B cell (primary cell): ENCODE data around the gene CHD9. TPM values are rescaled to one million over a fixed set of nuclear protein-coding genes. Genes with fewer than 3 reads are reported as not detected.

Experiments
- ATAC-seq: fragments of 200-7000 bp; cut with Tn5 transposase; one replicate; pipeline ENCODE4 v1.10.0; 2021; ENCODE audit warnings: low read depth, mild to moderate bottlenecking, moderate number of reproducible peaks, moderate library complexity
- CTCF ChIA-PET: fragments of 350-600 bp; sonication (Branson Sonifier 250); formaldehyde crosslinking; loops from one replicate; lab custom pipeline; 2021; ENCODE audit warnings: antibody characterized with exemption, inconsistent platforms; lab: Charles Lee
- POLR2A ChIA-PET: fragments of 350-600 bp; sonication (Branson Sonifier 250); formaldehyde crosslinking; loops from one replicate; lab custom pipeline; 2021; ENCODE audit warnings: antibody characterized with exemption; lab: Charles Lee
- DNase-seq: peaks from one replicate; pipeline ENCODE4 v3.0.0; 2013
- H2AFZ ChIP-seq: 2 replicates; pipeline ENCODE4 v1.6.1; 2012; ENCODE audit warnings: mild to moderate bottlenecking, low read depth, low read length; ENCODE audit not compliant: insufficient read depth, poor library complexity, severe bottlenecking
- H3K27ac ChIP-seq, 2 donors: 1 replicate in 1 of 2; 2 replicates in 1 of 2; pipeline ENCODE4 v1.5.1; 2012 to 2013; ENCODE audit warnings: low read length in 2 of 2, mild to moderate bottlenecking in 2 of 2, moderate library complexity in 1 of 2
- H3K27me3 ChIP-seq, 4 experiments: fragments of 200-600 bp in 1 of 4; sonication (generic) in 1 of 4; replicated peaks in 1 of 4; 1 replicate in 2 of 4; 2 replicates in 2 of 4; pipeline versions ENCODE4 v1.6.1 to v1.7.0; 2013 to 2016; ENCODE audit warnings: low read length in 3 of 4, mild to moderate bottlenecking in 2 of 4, mixed read lengths in 1 of 4, moderate library complexity in 1 of 4; ENCODE audit not compliant: insufficient read depth in 4 of 4, control insufficient read depth in 3 of 4; ENCODE audit errors: control extremely low read depth in 1 of 4
- H3K36me3 ChIP-seq, 2 experiments: replicated peaks in 1 of 2; 1 replicate in 1 of 2; 2 replicates in 1 of 2; pipeline versions ENCODE4 v1.6.1 to v1.7.1; 2013; ENCODE audit warnings: low read length in 1 of 2; ENCODE audit not compliant: insufficient read depth in 2 of 2, control insufficient read depth in 1 of 2; ENCODE audit errors: control extremely low read depth in 1 of 2, extremely low read depth in 1 of 2
- H3K4me1 ChIP-seq, 2 donors: fragments of 200-600 bp in 1 of 2; sonication (generic) in 1 of 2; 1 replicate in 1 of 2; 2 replicates in 1 of 2; pipeline versions ENCODE4 v1.5.1 to v1.6.1; 2013 to 2017; ENCODE audit warnings: low read length in 2 of 2; ENCODE audit not compliant: control insufficient read depth in 2 of 2, insufficient read depth in 2 of 2
- H3K4me2 ChIP-seq: replicated peaks from 2 replicates; pipeline ENCODE3; 2012; ENCODE audit warnings: mild to moderate bottlenecking, low read depth, low read length; ENCODE audit not compliant: poor library complexity, severe bottlenecking
- H3K4me3 ChIP-seq, 5 experiments: fragments of 200-600 bp in 1 of 5; sonication (generic) in 1 of 5; 1 replicate in 3 of 5; 2 replicates in 2 of 5; pipeline versions ENCODE4 v1.5.1 to v1.7.0; 2011 to 2016; ENCODE audit warnings: low read length in 4 of 5, mild to moderate bottlenecking in 4 of 5, low read depth in 2 of 5, control low read depth in 1 of 5, moderate library complexity in 1 of 5; ENCODE audit not compliant: insufficient read depth in 1 of 5; ENCODE audit errors: control extremely low read depth in 1 of 5, extremely low read depth in 1 of 5
- H3K79me2 ChIP-seq: fragments of 200-600 bp; sonication (generic); one replicate; pipeline ENCODE4 v1.6.0; 2016; ENCODE audit warnings: low read length; ENCODE audit not compliant: control insufficient read depth, insufficient read depth
- H3K9ac ChIP-seq: fragments of 200-600 bp; sonication (generic); 2 replicates; pipeline ENCODE4 v1.6.1; 2017; ENCODE audit warnings: mild to moderate bottlenecking, low read length, moderate library complexity
- H3K9me3 ChIP-seq, 3 donors: one replicate each; pipeline versions ENCODE4 v1.6.1 to v1.7.1; 2013; ENCODE audit warnings: low read length in 2 of 3; ENCODE audit not compliant: control insufficient read depth in 2 of 3, insufficient read depth in 1 of 3; ENCODE audit errors: control extremely low read depth in 1 of 3
- H4K20me1 ChIP-seq: 2 replicates; pipeline ENCODE4 v1.6.0; 2012; ENCODE audit warnings: mild to moderate bottlenecking, low read length; ENCODE audit not compliant: insufficient read depth, control insufficient read depth, poor library complexity, severe bottlenecking
- H3K27ac Mint-ChIP-seq: one replicate; pipeline ENCODE4 v1.8.0; 2021; ENCODE audit warnings: mixed read lengths
- H3K27me3 Mint-ChIP-seq: one replicate; pipeline ENCODE4 v1.8.0; 2021; ENCODE audit warnings: mixed read lengths
- H3K4me1 Mint-ChIP-seq: one replicate; pipeline ENCODE4 v1.8.0; 2021; ENCODE audit warnings: mixed read lengths
- H3K4me3 Mint-ChIP-seq: one replicate; pipeline ENCODE4 v1.8.0; 2021; ENCODE audit warnings: mixed read lengths
- H3K9me3 Mint-ChIP-seq: one replicate; pipeline ENCODE4 v1.8.0; 2022; ENCODE audit warnings: mixed read lengths; ENCODE audit not compliant: insufficient read depth
- EZH2 ChIP-seq: IDR thresholded peaks from 2 replicates; pipeline ENCODE4 v1.6.1; 2012; ENCODE audit warnings: borderline replicate concordance, low read depth, mild to moderate bottlenecking, moderate library complexity, low read length; ENCODE audit not compliant: insufficient read depth, poor library complexity, severe bottlenecking
- WGBS: methylation state at CpG from one replicate; pipeline ENCODE4 v1.1.5; 2013; ENCODE audit warnings: missing lambda C conversion rate; ENCODE audit not compliant: insufficient coverage; 5-methylcytosine and 5-hydroxymethylcytosine counted together
- intact Hi-C: fragments of 100-400 bp; cut with micrococcal nuclease; formaldehyde crosslinking; loops from one replicate; pipeline ENCODE4 v1.10.0; 2022
- polyA plus RNA-seq: library from polyadenylated mRNA; depleted of rRNA; stranded (reverse); fragments of >200 nt; gene quantifications from 2 replicates; pipeline ENCODE4 v1.2.3, GENCODE V29; 2012
- total RNA-seq, 2 donors: library from RNA; stranded (reverse); fragments of 120-200 nt in 1 of 2; gene quantifications; 1 replicate in 1 of 2; 2 replicates in 1 of 2; pipeline versions ENCODE4 v1.2.3 to v1.2.4, GENCODE V29; 2013 to 2022
- TF ChIP-seq, protein P1 (sequence below): fragments of 200-600 bp; IDR thresholded peaks from one replicate; pipeline ENCODE4 v1.8.0; 2022; ENCODE audit warnings: antibody characterized with exemption, mild to moderate bottlenecking

The CHD9 gene
- total and polyA plus RNA-seq, 2 donors (not counting 1 experiment from before 2014, with no cell fraction given) = 12.2 to 102 TPM

DNA sequence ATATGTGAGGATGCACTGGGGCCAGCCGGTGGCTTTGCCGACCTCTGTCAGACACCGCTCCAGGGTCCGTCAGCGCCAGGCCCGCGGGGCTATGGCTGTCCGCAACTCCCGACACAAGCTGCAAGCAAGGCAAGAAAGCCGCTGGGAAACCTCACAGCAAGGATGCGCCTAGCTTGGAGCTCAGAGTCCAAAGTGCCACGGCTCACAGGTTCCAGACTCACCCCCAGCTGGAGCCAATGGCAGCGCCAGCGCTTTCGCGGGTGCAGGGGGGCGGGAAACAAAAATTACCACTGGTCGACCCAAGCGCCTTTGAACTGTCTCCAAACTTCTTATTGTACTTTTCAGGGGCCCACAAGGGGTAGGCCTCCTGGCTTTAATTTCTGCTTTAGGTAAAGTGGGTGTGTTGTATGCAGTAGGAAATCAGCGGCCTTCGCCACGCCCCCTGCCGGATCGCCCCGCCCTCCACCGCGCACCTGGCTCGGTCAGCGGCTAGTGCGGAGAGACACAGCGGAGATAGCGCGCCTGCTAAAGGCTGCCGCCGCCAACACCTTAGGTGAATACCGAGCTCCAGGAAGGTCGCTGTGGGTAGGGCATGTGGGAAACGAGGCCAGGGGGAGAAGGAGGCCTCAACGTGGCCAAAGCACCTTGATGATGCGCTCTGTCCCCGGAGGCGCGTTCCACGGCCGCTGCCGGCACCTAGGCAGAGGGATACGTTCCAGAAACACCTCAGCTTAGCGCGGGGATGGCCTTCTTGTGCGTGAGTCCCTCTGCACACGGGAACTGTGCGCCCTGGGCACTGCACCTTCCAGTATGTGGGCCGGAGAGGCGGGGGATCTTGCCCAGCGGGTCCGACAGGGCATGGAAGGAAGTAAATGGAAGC is 318.4 kb downstream of the CHD9 start:
- H3K9me3 Mint-ChIP-seq = no peaks in the 10 kb centered on the region
- Histone ChIP-seq H3K4me3 (peak overlapping the region in 4 of 5 experiments; percentile 1 to 29 (median 21)), H3K27ac (no peak overlapping the region), H3K4me1 (peaks cover 4 to 9% of the 10 kb centered on the region in 2 donors), H3K9ac (peak overlapping the region; percentile 26), H3K9me3 (peaks cover 0 to 10% (median 1%) of the 10 kb centered on the region in 3 donors), H3K79me2 (no peaks in the 10 kb centered on the region), H4K20me1 (no peaks in the 10 kb centered on the region), H3K4me2 (peak overlapping the region; percentile 56), H2AFZ (peak overlapping the region; percentile 59), H3K36me3 (no peaks in the 10 kb centered on the region), H3K27me3 (peaks cover 0 to 19% (median 13%) of the 10 kb centered on the region in 4 experiments)
- H3K4me3 Mint-ChIP-seq = peak overlapping the region; percentile 86
- peak; percentile 73 for ATAC-seq
- ChIA-PET POLR2A (no interaction called here), CTCF (no interaction called here)
- no peak for TF ChIP-seq EZH2
- TF ChIP-seq, protein P1, sequence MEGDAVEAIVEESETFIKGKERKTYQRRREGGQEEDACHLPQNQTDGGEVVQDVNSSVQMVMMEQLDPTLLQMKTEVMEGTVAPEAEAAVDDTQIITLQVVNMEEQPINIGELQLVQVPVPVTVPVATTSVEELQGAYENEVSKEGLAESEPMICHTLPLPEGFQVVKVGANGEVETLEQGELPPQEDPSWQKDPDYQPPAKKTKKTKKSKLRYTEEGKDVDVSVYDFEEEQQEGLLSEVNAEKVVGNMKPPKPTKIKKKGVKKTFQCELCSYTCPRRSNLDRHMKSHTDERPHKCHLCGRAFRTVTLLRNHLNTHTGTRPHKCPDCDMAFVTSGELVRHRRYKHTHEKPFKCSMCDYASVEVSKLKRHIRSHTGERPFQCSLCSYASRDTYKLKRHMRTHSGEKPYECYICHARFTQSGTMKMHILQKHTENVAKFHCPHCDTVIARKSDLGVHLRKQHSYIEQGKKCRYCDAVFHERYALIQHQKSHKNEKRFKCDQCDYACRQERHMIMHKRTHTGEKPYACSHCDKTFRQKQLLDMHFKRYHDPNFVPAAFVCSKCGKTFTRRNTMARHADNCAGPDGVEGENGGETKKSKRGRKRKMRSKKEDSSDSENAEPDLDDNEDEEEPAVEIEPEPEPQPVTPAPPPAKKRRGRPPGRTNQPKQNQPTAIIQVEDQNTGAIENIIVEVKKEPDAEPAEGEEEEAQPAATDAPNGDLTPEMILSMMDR = no peak
- 35% methylated on average over 51 of the region's 56 CpGs for WGBS
- no peak overlapping the region for H3K27ac Mint-ChIP-seq
- H3K27me3 Mint-ChIP-seq = peaks cover 42% of the 10 kb centered on the region
- H3K4me1 Mint-ChIP-seq = peaks cover 10% of the 10 kb centered on the region
- DNase-seq = peak; percentile 39
- intact Hi-C loops = no loop called here

DNA sequence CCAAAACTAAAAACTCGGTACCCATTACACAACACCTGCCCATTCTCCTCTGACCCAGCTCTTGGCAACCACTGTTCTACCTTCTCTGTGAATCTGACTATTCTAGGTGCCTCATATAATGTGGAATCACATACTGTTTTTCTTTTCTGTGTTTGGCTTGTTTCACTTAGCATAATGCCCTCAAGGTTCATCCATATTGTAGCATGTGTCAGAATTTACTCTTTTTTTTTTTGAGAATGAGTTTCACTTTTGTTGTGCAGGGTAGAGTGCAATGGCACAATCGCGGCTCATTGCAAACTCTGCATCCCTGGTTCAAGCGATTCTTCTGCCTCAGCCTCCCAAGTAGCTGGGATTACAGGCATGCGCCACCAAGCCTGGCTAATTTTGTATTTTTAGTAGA is 320.0 kb downstream of the CHD9 start:
- DNase-seq (no peak), ATAC-seq (no peak)
- H3K4me2 ChIP-seq = no peak overlapping the region
- H3K27me3 ChIP-seq = peaks cover 0 to 19% (median 11%) of the 10 kb centered on the region in 4 experiments
- H3K9me3 Mint-ChIP-seq = no peaks in the 10 kb centered on the region
- ChIA-PET CTCF (no interaction called here), POLR2A (no interaction called here)
- no peak overlapping the region for H3K4me3 Mint-ChIP-seq
- no peak overlapping the region for H3K4me3 ChIP-seq
- TF ChIP-seq, protein P1 = no peak
- H3K79me2 ChIP-seq = no peaks in the 10 kb centered on the region
- intact Hi-C loops = no loop called here
- H3K4me1 ChIP-seq = peaks cover 4 to 9% of the 10 kb centered on the region in 2 donors
- peaks cover 10% of the 10 kb centered on the region for H3K4me1 Mint-ChIP-seq
- no peak overlapping the region for H3K27ac ChIP-seq
- peaks cover 35% of the 10 kb centered on the region for H3K27me3 Mint-ChIP-seq
- peaks cover 0 to 10% (median 1%) of the 10 kb centered on the region in 3 donors for H3K9me3 ChIP-seq
- H2AFZ ChIP-seq = no peak overlapping the region
- no peak overlapping the region for H3K27ac Mint-ChIP-seq
- H3K36me3 ChIP-seq = no peaks in the 10 kb centered on the region
- 89% methylated on average over 5 of the region's 5 CpGs for WGBS
- H3K9ac ChIP-seq = no peak overlapping the region
- no peaks in the 10 kb centered on the region for H4K20me1 ChIP-seq
